HG02798 (cell line): ENCODE measurements around the gene B3GALT6.

Experiments used
- ATAC-seq: cut with Tn5 transposase; IDR thresholded peaks from one replicate; pipeline ENCODE4 v1.9.1; 2021; ENCODE audit warnings: mild to moderate bottlenecking; ENCODE audit not compliant: unreplicated experiment, poor library complexity

The B3GALT6 gene

DNA sequence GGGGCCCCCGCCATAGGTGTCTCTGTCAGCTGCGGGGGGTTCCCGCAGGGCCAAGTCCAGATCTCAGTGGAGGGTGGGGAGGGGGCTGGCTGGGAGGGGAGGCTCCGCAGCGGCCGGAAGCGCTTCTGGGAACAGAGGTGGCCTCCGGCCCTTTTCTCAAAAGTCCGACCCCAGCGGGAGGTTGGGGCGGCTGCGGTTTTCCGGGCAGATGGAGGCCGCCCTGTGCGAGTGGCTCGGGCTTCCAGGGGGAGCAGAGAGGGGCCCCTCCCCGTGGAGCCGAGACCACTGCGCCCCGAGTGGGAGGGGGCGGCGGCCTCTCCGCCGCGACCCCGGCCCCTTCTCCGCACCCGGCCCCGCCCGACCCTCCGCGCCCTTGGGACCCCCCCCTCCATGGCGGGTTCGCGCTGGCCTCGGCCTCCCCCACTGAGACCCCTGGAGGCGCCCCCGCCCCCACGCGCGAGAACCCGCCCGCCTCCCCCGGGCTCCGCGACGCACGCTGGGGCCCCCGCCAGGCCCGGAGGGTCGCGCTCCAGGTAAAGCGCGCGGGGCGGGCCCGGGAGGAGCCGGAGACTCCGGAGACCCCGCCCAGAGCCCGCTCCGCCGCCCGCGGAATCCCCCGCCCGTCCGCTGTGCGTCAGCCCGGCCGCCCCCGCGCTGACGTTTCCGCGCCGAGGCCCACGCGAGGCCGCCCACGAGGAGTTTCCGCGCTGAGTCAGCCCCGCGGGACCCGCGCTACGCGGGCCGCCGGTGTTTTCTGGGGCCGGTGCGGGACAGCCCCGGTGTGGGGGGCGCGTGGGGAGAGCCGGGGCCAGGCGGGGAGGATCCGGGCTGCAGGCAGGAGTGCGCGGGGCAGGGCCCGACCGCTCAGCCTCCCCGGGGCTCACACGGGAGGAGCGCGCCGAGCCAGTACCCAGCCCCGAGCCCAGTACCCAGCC is 30.9 kb upstream of the B3GALT6 start:
- ATAC-seq: peak; percentile 60

- ATAC-seq: no peak
Observed at GRCh38 chr1:1202831-1203560, 29.0 kb upstream of the B3GALT6 start.

GRCh38 chr1:1203561-1204424 is 28.2 kb upstream of the B3GALT6 start:
- no peak for ATAC-seq

- no peak for ATAC-seq
Observed at GRCh38 chr1:1204425-1204920, 27.6 kb upstream of the B3GALT6 start.

DNA sequence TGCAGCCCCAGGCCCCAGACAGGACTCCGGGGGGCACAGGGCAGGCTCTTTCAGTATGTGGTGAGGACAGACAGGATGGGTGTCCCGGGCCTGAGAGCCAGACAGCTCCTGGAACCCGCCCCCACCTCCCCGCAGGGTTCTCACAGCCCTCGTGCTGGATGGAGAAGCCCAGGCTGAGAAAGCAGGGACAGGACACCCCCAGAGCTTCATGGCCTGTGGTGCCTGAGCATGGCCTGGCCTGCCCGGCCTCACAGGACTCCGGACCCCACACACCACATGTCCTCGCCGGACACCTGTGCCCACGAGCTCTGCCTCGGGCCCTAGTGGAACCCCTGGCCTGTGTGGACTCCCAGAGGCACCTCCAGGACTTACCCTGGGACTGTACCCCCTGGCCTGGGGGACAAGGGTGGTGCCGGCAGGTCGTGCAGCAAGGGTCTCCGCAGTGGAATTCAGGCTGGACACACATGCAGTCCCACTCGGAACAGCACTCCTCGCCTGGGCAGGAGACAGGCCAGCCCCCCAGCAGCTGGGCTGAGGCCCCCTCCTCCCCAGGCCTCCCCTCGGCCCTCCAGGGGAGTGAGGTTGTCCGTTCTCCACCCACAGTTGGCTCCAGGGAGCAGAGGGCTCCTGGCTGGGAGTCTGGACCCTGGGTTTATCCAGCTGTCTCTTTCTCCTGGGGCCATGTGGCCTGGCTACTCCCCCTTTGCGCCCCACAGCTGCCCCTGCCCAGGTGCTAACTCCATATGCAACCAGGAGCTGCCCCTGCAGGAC is 26.9 kb upstream of the B3GALT6 start:
- ATAC-seq: no peak

DNA sequence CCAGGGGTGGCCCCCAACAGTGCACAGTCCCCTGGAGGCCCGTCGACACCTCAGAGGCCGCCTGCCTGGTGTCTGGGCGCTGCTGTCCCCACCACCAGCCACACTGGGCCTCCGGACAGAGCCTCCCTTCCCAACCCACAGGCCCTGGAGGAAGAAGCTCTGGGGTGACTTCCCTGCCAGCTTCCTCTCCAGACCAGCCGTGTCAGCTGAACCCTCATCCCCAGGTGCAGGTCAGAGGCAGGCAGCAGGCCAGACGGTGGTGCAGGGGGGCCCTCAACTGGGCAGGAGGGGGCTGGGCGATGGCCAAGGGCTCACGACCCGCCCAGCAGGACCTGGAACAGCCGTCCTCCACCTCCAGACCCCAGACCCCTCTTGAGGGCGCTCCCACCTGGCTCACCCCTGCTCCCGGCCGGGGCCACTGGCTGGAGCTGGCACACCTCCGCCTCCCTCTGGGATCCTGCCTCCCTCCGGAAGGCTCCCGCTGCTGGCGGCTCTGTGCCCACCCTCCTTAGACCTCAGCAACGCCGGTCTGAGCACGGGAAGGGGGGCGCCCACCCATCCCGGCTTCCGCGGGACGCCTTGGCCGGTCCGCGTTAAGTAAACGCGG is 26.2 kb upstream of the B3GALT6 start:
- ATAC-seq: no peak

- ATAC-seq: peak; percentile 31
Observed at GRCh38 chr1:1206376-1206965, 25.6 kb upstream of the B3GALT6 start, which contains the start of gene TNFRSF18. TNFRSF18 (minus strand) TSS chr1:1206592; CDS start chr1:1206571, 21 bp downstream.

GRCh38 chr1:1206966-1207531 is 25.0 kb upstream of the B3GALT6 start:
- no peak for ATAC-seq

GRCh38 chr1:1207571-1207892 is 24.5 kb upstream of the B3GALT6 start:
- no peak for ATAC-seq

- no peak for ATAC-seq
Observed at GRCh38 chr1:1208713-1209433, 23.2 kb upstream of the B3GALT6 start.

DNA sequence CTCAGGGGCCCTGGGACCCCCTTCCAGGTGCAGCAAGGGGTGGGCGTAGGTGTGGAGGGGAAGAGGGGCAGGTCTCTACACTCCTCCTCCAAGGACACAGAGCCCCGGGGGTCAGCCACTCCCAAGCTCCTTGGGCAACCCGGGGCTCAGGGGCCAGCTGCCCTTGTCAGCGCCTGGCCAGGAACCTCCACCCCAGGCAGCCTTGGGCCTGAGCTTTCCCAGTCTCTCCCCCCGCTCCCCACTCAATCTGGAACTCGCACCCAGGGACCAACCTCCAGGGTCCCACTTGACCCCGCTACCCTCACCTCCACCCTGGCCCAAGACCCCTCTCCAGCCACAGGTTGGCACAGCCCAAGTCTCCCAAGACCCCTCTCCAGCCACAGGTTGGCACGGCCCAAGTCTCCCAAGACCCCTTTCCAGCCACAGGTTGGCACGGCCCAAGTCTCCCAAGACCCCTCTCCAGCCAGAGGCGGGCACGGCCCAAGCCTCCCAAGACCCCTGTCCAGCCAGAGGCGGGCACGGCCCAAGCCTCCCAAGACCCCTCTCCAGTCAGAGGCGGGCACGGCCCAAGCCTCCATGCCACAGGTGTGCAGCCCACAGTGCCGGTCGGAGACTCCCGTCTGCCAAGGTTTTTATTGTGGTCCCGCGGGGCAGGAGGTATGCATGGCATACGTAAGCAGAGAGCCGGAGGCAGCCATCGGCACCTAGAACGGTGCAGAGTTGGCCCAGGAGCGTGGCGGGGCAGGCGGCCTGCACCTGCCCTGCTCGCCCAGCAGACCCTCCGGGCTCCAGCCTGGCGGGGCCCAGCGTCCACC is 21.1 kb upstream of the B3GALT6 start:
- no peak for ATAC-seq

DNA sequence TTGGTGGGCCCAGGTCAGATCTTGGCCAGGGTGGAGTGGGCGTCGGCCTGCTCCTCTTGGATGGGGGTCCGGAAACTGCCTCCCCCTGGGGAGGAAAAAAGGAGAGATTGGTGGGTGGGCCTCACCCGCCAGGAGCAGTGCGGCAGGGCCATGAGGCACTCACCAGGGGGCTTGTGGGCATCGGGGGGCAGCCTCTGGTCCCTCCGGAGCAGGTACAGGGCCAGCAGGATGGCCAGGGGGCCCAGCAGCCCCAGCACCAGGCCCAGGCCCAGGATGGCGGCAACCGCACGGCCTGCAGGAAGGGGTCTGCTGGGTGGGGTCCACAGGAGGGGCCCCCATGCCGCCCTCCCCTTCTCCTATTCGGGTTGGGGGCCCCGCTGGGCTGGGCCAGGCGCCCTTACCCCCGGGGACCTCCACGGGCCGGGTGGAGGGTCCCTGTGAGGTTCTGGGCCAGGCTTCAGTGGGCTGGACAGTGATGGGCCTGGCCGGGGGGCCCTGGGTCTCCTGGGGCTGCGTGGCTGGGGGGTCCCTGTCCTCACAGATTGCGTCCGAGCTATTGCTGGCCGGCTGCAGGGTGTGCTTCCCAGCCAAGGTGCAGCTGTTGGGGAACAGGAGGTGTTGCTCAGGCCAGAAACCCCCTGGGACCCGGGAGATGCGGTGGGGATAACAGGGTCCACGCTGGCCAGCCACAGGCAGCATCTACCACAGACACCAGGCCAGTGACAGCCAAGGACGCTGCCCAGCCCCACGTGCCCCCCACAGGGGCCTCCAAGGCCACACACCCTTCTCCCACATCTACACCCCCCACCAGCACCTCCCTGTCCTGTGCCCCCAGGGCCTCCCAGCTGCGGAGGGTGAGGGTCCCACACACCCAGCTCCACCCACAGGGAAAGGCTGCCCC is 20.2 kb upstream of the B3GALT6 start:
- no peak for ATAC-seq

- ATAC-seq: no peak
Observed at GRCh38 chr1:1212780-1213344, 19.2 kb upstream of the B3GALT6 start.

GRCh38 chr1:1213345-1214265 is 18.4 kb upstream of the B3GALT6 start, which contains the start of gene TNFRSF4:
TNFRSF4 (minus strand) TSS chr1:1214153; CDS start chr1:1214127, 26 bp downstream.
- ATAC-seq: no peak
